WTC11 (cell line): ENCODE measurements around the gene PRR12. TPM values are rescaled to one million over a fixed set of nuclear protein-coding genes. Genes with fewer than 3 reads are reported as not detected.

ENCODE experiments used
- ATAC-seq: fragments of 200-7000 bp; cut with Tn5 transposase; 2 replicates; pipeline ENCODE4 v1.10.0; 2021; ENCODE audit warnings: mild to moderate bottlenecking, moderate library complexity
- CTCF ChIA-PET: fragments of 300-600 bp; sonication (Branson Sonifier 250); formaldehyde crosslinking; loops from one replicate; lab custom pipeline; 2021; ENCODE audit warnings: antibody characterized with exemption; lab: Charles Lee
- POLR2A ChIA-PET: fragments of 350-600 bp; sonication (Branson Sonifier 250); formaldehyde crosslinking; loops from one replicate; lab custom pipeline; 2021; ENCODE audit warnings: antibody characterized with exemption; lab: Charles Lee
- DNase-seq: peaks from one replicate; pipeline ENCODE4 v3.0.0; 2021; ENCODE audit warnings: low spot score
- H3K27ac Mint-ChIP-seq: 2 replicates; pipeline ENCODE4 v1.8.0; 2021; ENCODE audit warnings: mixed read lengths
- H3K27me3 Mint-ChIP-seq: 2 replicates; pipeline ENCODE4 v1.8.0; 2021; ENCODE audit warnings: low read depth, mild to moderate bottlenecking, moderate library complexity, mixed read lengths
- H3K36me3 Mint-ChIP-seq: 2 replicates; pipeline ENCODE4 v1.8.0; 2021; ENCODE audit warnings: mixed read lengths
- H3K4me1 Mint-ChIP-seq: 2 replicates; pipeline ENCODE4 v1.8.0; 2022; ENCODE audit warnings: mixed read lengths
- H3K4me3 Mint-ChIP-seq: 2 replicates; pipeline ENCODE4 v1.8.0; 2021; ENCODE audit warnings: mild to moderate bottlenecking, moderate library complexity, mixed read lengths
- H3K9me3 Mint-ChIP-seq: 2 replicates; pipeline ENCODE4 v1.8.0; 2021; ENCODE audit warnings: mixed read lengths
- ARID4B ChIP-seq: sonication (generic); formaldehyde crosslinking; IDR thresholded peaks from 2 replicates; pipeline ENCODE4 v1.8.0; 2023; ENCODE audit warnings: missing genetic modification reagents, mild to moderate bottlenecking, borderline replicate concordance
- CBFB ChIP-seq: sonication (generic); formaldehyde crosslinking; IDR thresholded peaks from 2 replicates; pipeline ENCODE4 v1.8.1; 2022; ENCODE audit warnings: mild to moderate bottlenecking, low read depth, missing genetic modification reagents
- CREB1 ChIP-seq: sonication (generic); formaldehyde crosslinking; IDR thresholded peaks from 2 replicates; pipeline ENCODE4 v1.8.0; 2023; ENCODE audit warnings: mild to moderate bottlenecking, missing genetic modification reagents
- E2F4 ChIP-seq: sonication (generic); formaldehyde crosslinking; IDR thresholded peaks from 2 replicates; pipeline ENCODE4 v1.8.1; 2022; ENCODE audit warnings: low read depth, mild to moderate bottlenecking, moderate library complexity, missing genetic modification reagents, borderline replicate concordance
- E2F5 ChIP-seq: sonication (generic); formaldehyde crosslinking; IDR thresholded peaks from 2 replicates; pipeline ENCODE4 v1.8.1; 2022; ENCODE audit warnings: mild to moderate bottlenecking, moderate library complexity, missing genetic modification reagents
- ERG ChIP-seq: fragments of 250-450 bp; sonication (Bioruptor Pico); IDR thresholded peaks from 2 replicates; pipeline ENCODE4 v1.8.0; 2021; ENCODE audit warnings: mild to moderate bottlenecking
- ETV6 ChIP-seq: sonication (generic); formaldehyde crosslinking; IDR thresholded peaks from 2 replicates; pipeline ENCODE4 v1.8.1; 2022; ENCODE audit warnings: mild to moderate bottlenecking, missing genetic modification reagents
- KAT7 ChIP-seq: sonication (generic); formaldehyde crosslinking; IDR thresholded peaks from 2 replicates; pipeline ENCODE4 v1.8.1; 2023; ENCODE audit warnings: missing genetic modification reagents, mild to moderate bottlenecking, borderline replicate concordance
- MLX ChIP-seq: sonication (generic); formaldehyde crosslinking; IDR thresholded peaks from 2 replicates; pipeline ENCODE4 v1.8.1; 2023; ENCODE audit warnings: mild to moderate bottlenecking, missing genetic modification reagents, moderate library complexity
- MXD4 ChIP-seq: fragments of 250-450 bp; sonication (Bioruptor Pico); IDR thresholded peaks from 2 replicates; pipeline ENCODE4 v1.8.0; 2021; ENCODE audit warnings: mild to moderate bottlenecking, moderate library complexity, borderline replicate concordance
- NFATC4 ChIP-seq: fragments of 250-450 bp; sonication (Bioruptor Pico); IDR thresholded peaks from 2 replicates; pipeline ENCODE4 v1.9.0; 2021; ENCODE audit warnings: mild to moderate bottlenecking
- NFE2L1 ChIP-seq: sonication (generic); formaldehyde crosslinking; IDR thresholded peaks from 2 replicates; pipeline ENCODE4 v1.8.1; 2023; ENCODE audit warnings: missing genetic modification reagents
- NR2C2 ChIP-seq: sonication (generic); formaldehyde crosslinking; IDR thresholded peaks from 2 replicates; pipeline ENCODE4 v1.8.0; 2022; ENCODE audit warnings: mild to moderate bottlenecking, missing genetic modification reagents
- SP1 ChIP-seq: sonication (generic); formaldehyde crosslinking; conservative IDR thresholded peaks from 2 replicates; pipeline ENCODE4 v1.8.1; 2022; ENCODE audit warnings: missing genetic modification reagents
- TP53 ChIP-seq: sonication (generic); formaldehyde crosslinking; IDR thresholded peaks from 2 replicates; pipeline ENCODE4 v1.8.1; 2023; ENCODE audit warnings: mild to moderate bottlenecking, missing genetic modification reagents
- ZBTB21 ChIP-seq: sonication (generic); formaldehyde crosslinking; IDR thresholded peaks from 2 replicates; pipeline ENCODE4 v1.8.1; 2023; ENCODE audit warnings: mild to moderate bottlenecking, missing genetic modification reagents, borderline replicate concordance
- ZMAT4 ChIP-seq: fragments of 250-450 bp; sonication (Bioruptor Pico); IDR thresholded peaks from 2 replicates; pipeline ENCODE4 v1.9.0; 2021; ENCODE audit warnings: mild to moderate bottlenecking
- ZNF219 ChIP-seq: sonication (generic); formaldehyde crosslinking; IDR thresholded peaks from 2 replicates; pipeline ENCODE4 v1.8.0; 2023; ENCODE audit warnings: missing genetic modification reagents, mild to moderate bottlenecking, borderline replicate concordance
- ZNF317 ChIP-seq: sonication (generic); formaldehyde crosslinking; IDR thresholded peaks from 2 replicates; pipeline ENCODE4 v1.8.1; 2023; ENCODE audit warnings: low read depth, mild to moderate bottlenecking, moderate library complexity, missing genetic modification reagents, borderline replicate concordance
- total RNA-seq: library from RNA; stranded (reverse); gene quantifications from 3 replicates; pipeline ENCODE4 v1.2.3, GENCODE V29; 2021

The PRR12 gene
- total RNA-seq, 1 experiment from 2014 or later: 86.1 TPM

- DNase-seq (no peak), ATAC-seq (no peak)
- CTCF ChIA-PET: interaction anchor here (0.6 to 2.5 kb wide), 2 partner anchors 18 to 179 kb away, joined by 3 to 8 read pairs; no protein-coding TSS in a partner anchor
- TF ChIP-seq NR2C2 (CRISPR knock-in tag) (no peak), CBFB (CRISPR knock-in tag) (no peak), ETV6 (CRISPR knock-in tag) (no peak), KAT7 (no peak), TP53 (CRISPR knock-in tag) (no peak), NFATC4 (CRISPR knock-in tag) (no peak), ERG (CRISPR knock-in tag) (no peak), SP1 (CRISPR knock-in tag) (no peak), E2F5 (CRISPR knock-in tag) (no peak), NFE2L1 (CRISPR knock-in tag) (no peak), ZNF317 (CRISPR knock-in tag) (no peak), MLX (CRISPR knock-in tag) (no peak), ARID4B (no peak), E2F4 (CRISPR knock-in tag) (no peak), ZNF219 (CRISPR knock-in tag) (no peak), MXD4 (no peak), ZMAT4 (CRISPR knock-in tag) (no peak), CREB1 (CRISPR knock-in tag) (no peak), ZBTB21 (CRISPR knock-in tag) (no peak)
- Mint-ChIP-seq H3K27ac (no peak overlapping the region; the same call in 1 of the 2 replicates), H3K27me3 (no peaks in the 10 kb centered on the region), H3K4me1 (peaks cover 9% of the 10 kb centered on the region), H3K9me3 (no peaks in the 10 kb centered on the region), H3K4me3 (no peak overlapping the region), H3K36me3 (peaks cover 16% of the 10 kb centered on the region)
- POLR2A ChIA-PET: interaction anchor here (0.6 to 0.7 kb wide), 2 partner anchors 58 to 71 kb away, joined by 3 to 5 read pairs; no protein-coding TSS in a partner anchor
Observed at GRCh38 chr19:49553451-49554271, 37.3 kb upstream of the PRR12 start.
